C4-2B (cell line): ENCODE data around the gene FIG4.

ENCODE experiments used
- ZFX ChIP-seq: fragments of 450-650 bp; IDR thresholded peaks from 2 replicates; pipeline ENCODE4 v1.6.1; 2017
- TF ChIP-seq, protein P1 (sequence below): fragments of 450-650 bp; conservative IDR thresholded peaks from 2 replicates; pipeline ENCODE4 v1.5.1; 2017; ENCODE audit warnings: mild to moderate bottlenecking

DNA sequence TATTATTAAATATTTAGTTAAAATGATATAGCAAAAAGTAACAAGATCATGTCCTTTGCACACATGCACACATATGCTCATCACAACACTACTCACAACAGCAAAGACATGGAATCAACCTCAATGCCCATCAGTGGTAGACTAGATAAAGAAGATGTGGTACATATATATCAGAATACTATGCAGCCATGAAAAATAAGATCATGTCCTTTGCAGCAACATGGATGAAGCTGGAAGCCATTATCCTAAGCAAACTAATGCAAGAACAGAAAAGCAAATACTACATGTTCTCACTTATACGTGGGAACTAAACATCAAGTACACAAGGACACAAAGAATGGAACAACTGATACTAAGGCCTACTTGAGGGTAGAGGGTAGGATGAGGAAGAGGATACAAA, 14.4 kb upstream of the FIG4 start:
- TF ChIP-seq, protein P1, sequence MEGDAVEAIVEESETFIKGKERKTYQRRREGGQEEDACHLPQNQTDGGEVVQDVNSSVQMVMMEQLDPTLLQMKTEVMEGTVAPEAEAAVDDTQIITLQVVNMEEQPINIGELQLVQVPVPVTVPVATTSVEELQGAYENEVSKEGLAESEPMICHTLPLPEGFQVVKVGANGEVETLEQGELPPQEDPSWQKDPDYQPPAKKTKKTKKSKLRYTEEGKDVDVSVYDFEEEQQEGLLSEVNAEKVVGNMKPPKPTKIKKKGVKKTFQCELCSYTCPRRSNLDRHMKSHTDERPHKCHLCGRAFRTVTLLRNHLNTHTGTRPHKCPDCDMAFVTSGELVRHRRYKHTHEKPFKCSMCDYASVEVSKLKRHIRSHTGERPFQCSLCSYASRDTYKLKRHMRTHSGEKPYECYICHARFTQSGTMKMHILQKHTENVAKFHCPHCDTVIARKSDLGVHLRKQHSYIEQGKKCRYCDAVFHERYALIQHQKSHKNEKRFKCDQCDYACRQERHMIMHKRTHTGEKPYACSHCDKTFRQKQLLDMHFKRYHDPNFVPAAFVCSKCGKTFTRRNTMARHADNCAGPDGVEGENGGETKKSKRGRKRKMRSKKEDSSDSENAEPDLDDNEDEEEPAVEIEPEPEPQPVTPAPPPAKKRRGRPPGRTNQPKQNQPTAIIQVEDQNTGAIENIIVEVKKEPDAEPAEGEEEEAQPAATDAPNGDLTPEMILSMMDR, result no peak
- TF ChIP-seq ZFX, result no peak
